K562 (cell line): ENCODE data around the gene HTR2A.

Experiments used
- CBX1 ChIP-seq: sonication (generic); IDR thresholded peaks from 2 replicates; pipeline ENCODE4 v1.6.1; 2016; ENCODE audit warnings: antibody characterized with exemption, low read depth, mild to moderate bottlenecking
- CEBPB ChIP-seq: fragments of 450-650 bp; IDR thresholded peaks from 2 replicates; pipeline ENCODE4 v1.6.1; 2016; ENCODE audit warnings: missing genetic modification characterization, missing compliant biosample characterization
- EHMT2 ChIP-seq: fragments of 450-650 bp; IDR thresholded peaks from 2 replicates; pipeline ENCODE4 v1.6.1; 2018; ENCODE audit warnings: antibody characterized with exemption
- GTF2F1 ChIP-seq: IDR thresholded peaks from 2 replicates; pipeline ENCODE4 v1.6.1; 2011; ENCODE audit warnings: low read depth, low read length, improper control_type of control experiment
- MAFF ChIP-seq: IDR thresholded peaks from 2 replicates; pipeline ENCODE4 v1.6.1; 2012; ENCODE audit warnings: low read length, improper control_type of control experiment
- NFE2 ChIP-seq: IDR thresholded peaks from 2 replicates; pipeline ENCODE4 v1.6.1; 2014; ENCODE audit warnings: antibody characterized with exemption, low read depth
- SP1 ChIP-seq: sonication (generic); formaldehyde crosslinking; IDR thresholded peaks from 2 replicates; pipeline ENCODE4 v1.8.1; 2022; ENCODE audit warnings: mild to moderate bottlenecking, missing genetic modification reagents
- SRSF9 ChIP-seq: fragments of 200-400 bp; formaldehyde crosslinking; IDR thresholded peaks from 2 replicates; pipeline ENCODE4 v1.6.1; 2017; ENCODE audit warnings: low read depth, low read length, borderline replicate concordance
- ZNF143 ChIP-seq: sonication (generic); formaldehyde crosslinking; IDR thresholded peaks from 2 replicates; pipeline ENCODE4 v1.9.0; 2022; ENCODE audit warnings: mild to moderate bottlenecking, missing genetic modification reagents
- ZNF583 ChIP-seq: fragments of 250-450 bp; sonication (Bioruptor Pico); IDR thresholded peaks from 2 replicates; pipeline ENCODE4 v1.4.0; 2020
- TF ChIP-seq, protein P1 (sequence below), 3 experiments: IDR thresholded peaks in 2 of 3; conservative IDR thresholded peaks in 1 of 3; 2 replicates each; pipeline ENCODE4 v1.5.1; 2011 to 2012; ENCODE audit warnings: low read length in 3 of 3, mild to moderate bottlenecking in 3 of 3, control low read depth in 2 of 3, improper control_type of control experiment in 1 of 3, inconsistent platforms in 1 of 3, low read depth in 1 of 3, mixed read lengths in 1 of 3, moderate library complexity in 1 of 3; ENCODE audit not compliant: insufficient read depth in 2 of 3
- TF ChIP-seq, protein P2 (sequence below), 2 experiments: fragments of 450-650 bp; formaldehyde crosslinking in 1 of 2; IDR thresholded peaks; 2 replicates each; pipeline versions ENCODE4 v1.4.0 to v1.6.1; 2014 to 2020; ENCODE audit warnings: mild to moderate bottlenecking in 2 of 2, borderline replicate concordance in 1 of 2, low read depth in 1 of 2
- TF ChIP-seq, protein P3 (sequence below): sonication (generic); formaldehyde crosslinking; IDR thresholded peaks from 2 replicates; pipeline ENCODE4 v1.8.0; 2022; ENCODE audit warnings: missing genetic modification reagents, mild to moderate bottlenecking, moderate library complexity, borderline replicate concordance

DNA sequence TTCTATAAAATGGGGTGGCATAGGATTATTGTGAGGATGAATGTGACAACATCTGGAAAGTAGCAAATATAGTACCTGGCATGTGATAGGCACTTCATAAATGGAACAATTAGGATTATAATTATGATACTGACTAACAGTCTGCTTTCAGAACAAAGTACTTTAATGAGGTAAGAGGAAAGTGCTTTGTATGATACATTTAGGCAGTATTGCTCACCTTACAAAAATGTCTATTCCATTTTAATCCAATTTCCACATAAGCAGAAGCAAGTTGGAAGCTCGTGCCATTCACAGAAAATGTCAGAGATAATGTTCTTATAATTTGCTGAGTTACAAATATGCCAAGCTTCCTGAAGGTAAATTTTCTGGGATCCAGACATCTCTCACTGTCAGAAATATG, 16.9 kb upstream of the HTR2A start:
- no peak for TF ChIP-seq CBX1
- no peak for TF ChIP-seq SP1 (CRISPR knock-in tag)
- TF ChIP-seq SRSF9: no peak
- TF ChIP-seq GTF2F1: no peak
- TF ChIP-seq, protein P1, sequence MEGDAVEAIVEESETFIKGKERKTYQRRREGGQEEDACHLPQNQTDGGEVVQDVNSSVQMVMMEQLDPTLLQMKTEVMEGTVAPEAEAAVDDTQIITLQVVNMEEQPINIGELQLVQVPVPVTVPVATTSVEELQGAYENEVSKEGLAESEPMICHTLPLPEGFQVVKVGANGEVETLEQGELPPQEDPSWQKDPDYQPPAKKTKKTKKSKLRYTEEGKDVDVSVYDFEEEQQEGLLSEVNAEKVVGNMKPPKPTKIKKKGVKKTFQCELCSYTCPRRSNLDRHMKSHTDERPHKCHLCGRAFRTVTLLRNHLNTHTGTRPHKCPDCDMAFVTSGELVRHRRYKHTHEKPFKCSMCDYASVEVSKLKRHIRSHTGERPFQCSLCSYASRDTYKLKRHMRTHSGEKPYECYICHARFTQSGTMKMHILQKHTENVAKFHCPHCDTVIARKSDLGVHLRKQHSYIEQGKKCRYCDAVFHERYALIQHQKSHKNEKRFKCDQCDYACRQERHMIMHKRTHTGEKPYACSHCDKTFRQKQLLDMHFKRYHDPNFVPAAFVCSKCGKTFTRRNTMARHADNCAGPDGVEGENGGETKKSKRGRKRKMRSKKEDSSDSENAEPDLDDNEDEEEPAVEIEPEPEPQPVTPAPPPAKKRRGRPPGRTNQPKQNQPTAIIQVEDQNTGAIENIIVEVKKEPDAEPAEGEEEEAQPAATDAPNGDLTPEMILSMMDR (IDR thresholded peaks at IDR 0.05 in 2 of 3, conservative IDR thresholded peaks at IDR 0.05 in 1 of 3; ENCODE audit: insufficient read depth in 2 of 3, low read depth in 1 of 3, low read length in 3 of 3): no peak
- TF ChIP-seq, protein P2, sequence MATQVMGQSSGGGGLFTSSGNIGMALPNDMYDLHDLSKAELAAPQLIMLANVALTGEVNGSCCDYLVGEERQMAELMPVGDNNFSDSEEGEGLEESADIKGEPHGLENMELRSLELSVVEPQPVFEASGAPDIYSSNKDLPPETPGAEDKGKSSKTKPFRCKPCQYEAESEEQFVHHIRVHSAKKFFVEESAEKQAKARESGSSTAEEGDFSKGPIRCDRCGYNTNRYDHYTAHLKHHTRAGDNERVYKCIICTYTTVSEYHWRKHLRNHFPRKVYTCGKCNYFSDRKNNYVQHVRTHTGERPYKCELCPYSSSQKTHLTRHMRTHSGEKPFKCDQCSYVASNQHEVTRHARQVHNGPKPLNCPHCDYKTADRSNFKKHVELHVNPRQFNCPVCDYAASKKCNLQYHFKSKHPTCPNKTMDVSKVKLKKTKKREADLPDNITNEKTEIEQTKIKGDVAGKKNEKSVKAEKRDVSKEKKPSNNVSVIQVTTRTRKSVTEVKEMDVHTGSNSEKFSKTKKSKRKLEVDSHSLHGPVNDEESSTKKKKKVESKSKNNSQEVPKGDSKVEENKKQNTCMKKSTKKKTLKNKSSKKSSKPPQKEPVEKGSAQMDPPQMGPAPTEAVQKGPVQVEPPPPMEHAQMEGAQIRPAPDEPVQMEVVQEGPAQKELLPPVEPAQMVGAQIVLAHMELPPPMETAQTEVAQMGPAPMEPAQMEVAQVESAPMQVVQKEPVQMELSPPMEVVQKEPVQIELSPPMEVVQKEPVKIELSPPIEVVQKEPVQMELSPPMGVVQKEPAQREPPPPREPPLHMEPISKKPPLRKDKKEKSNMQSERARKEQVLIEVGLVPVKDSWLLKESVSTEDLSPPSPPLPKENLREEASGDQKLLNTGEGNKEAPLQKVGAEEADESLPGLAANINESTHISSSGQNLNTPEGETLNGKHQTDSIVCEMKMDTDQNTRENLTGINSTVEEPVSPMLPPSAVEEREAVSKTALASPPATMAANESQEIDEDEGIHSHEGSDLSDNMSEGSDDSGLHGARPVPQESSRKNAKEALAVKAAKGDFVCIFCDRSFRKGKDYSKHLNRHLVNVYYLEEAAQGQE (IDR thresholded peaks at IDR 0.05; ENCODE audit: borderline replicate concordance): no peak
- TF ChIP-seq, protein P2 (CRISPR knock-in tag; IDR thresholded peaks at IDR 0.05; ENCODE audit: low read depth): no peak
- TF ChIP-seq ZNF583 (CRISPR knock-in tag): no peak
- no peak for TF ChIP-seq MAFF
- TF ChIP-seq ZNF143 (CRISPR knock-in tag): no peak
- TF ChIP-seq NFE2: no peak
- no peak for TF ChIP-seq EHMT2
- no peak for TF ChIP-seq CEBPB (tag)
- TF ChIP-seq, protein P3, sequence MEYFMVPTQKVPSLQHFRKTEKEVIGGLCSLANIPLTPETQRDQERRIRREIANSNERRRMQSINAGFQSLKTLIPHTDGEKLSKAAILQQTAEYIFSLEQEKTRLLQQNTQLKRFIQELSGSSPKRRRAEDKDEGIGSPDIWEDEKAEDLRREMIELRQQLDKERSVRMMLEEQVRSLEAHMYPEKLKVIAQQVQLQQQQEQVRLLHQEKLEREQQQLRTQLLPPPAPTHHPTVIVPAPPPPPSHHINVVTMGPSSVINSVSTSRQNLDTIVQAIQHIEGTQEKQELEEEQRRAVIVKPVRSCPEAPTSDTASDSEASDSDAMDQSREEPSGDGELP (CRISPR knock-in tag): no peak
